ENCODE data around the gene SFXN4.

DNA sequence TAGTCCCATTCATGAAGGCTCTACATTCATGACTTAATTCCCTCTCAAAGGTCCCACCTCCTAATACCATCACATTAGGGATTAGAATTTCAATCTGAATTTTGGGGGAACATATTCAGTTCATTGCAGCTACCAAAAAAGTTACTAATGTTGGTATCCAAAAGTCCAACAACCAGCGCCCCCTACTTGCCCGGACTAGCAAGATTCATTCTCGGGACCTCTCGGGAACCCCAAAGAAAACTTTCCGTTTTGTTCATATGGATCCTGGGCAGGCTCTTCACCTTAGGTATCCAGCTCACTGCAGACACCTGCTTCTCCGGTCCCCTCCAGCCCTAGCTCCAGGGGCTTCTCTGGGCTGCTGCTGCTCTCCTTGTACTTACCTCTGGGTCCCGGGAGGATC is 32.9 kb upstream of the SFXN4 start:
- TF ChIP-seq, protein P1, sequence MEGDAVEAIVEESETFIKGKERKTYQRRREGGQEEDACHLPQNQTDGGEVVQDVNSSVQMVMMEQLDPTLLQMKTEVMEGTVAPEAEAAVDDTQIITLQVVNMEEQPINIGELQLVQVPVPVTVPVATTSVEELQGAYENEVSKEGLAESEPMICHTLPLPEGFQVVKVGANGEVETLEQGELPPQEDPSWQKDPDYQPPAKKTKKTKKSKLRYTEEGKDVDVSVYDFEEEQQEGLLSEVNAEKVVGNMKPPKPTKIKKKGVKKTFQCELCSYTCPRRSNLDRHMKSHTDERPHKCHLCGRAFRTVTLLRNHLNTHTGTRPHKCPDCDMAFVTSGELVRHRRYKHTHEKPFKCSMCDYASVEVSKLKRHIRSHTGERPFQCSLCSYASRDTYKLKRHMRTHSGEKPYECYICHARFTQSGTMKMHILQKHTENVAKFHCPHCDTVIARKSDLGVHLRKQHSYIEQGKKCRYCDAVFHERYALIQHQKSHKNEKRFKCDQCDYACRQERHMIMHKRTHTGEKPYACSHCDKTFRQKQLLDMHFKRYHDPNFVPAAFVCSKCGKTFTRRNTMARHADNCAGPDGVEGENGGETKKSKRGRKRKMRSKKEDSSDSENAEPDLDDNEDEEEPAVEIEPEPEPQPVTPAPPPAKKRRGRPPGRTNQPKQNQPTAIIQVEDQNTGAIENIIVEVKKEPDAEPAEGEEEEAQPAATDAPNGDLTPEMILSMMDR (conservative IDR thresholded peaks at IDR 0.05; ENCODE audit: low read length), result peak; percentile 81
- no peak for TF ChIP-seq EZH2phosphoT487 (IDR thresholded peaks at IDR 0.05; ENCODE audit: borderline replicate concordance)

Data from Loucy (cell line).